ENCODE measurements around the gene CERS6. TPM values are rescaled to one million over a fixed set of nuclear protein-coding genes. Genes with fewer than 3 reads are reported as not detected.
A peak's percentile ranks its signal among the peaks of the same experiment; 100 is the strongest.

The CERS6 gene
- total and polyA plus RNA-seq, 2 experiments from 2014 or later: 7.4 to 35.0 TPM

GRCh38 chr2:168649562-168649961 is 193.5 kb downstream of the CERS6 start (continued):
- TF ChIP-seq REST (IDR thresholded peaks at IDR 0.05; ENCODE audit: unreplicated experiment): no peak
- no peak for TF ChIP-seq ZNF331 (CRISPR knock-in tag; IDR thresholded peaks at IDR 0.05; ENCODE audit: low read depth)
- no peak for TF ChIP-seq CTCF (conservative IDR thresholded peaks at IDR 0.05; ENCODE audit: low read depth in 2 of 2)
- TF ChIP-seq NANOG (IDR thresholded peaks at IDR 0.05; ENCODE audit: borderline replicate concordance): no peak

DNA sequence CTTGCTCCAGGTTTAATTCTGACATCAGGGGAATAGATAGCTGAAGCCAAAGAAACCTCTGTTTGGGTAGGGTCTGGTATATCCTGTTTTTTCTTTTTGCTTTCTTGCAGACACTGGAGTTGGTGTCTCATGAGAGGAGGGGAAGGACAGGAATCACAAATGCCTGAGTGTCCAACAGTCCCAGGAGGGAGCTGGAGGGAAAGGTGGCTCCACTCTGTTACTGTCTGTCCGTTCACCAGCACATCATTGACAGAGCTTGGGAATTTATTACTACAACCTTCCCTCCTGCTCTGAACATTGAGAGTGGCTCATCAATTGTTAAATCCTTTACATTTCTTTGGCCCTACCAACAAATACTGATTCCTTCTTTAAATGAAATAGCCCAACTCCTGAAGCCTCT is 194.1 kb downstream of the CERS6 start:
- peaks cover 33% of the 10 kb centered on the region for H3K79me2 ChIP-seq (replicated peaks; ENCODE audit: insufficient read depth)
- H3K36me3 Mint-ChIP-seq (ENCODE audit: low read depth): peaks cover 2% of the 10 kb centered on the region; the same call in 1 of the 3 replicates
- no peaks in the 10 kb centered on the region for H3K9me2 ChIP-seq (ENCODE audit: insufficient read depth)
- H3K4me3 ChIP-seq: no peak overlapping the region
- H3K27me3 ChIP-seq (ENCODE audit: insufficient read depth): no peaks in the 10 kb centered on the region
- no peak for DNase-seq (ENCODE audit: low spot score)
- peaks cover 15% of the 10 kb centered on the region for H3K4me1 Mint-ChIP-seq
- no peaks in the 10 kb centered on the region for H3K27me3 Mint-ChIP-seq (ENCODE audit: insufficient read depth, low read depth, poor library complexity)
- ATAC-seq: peak; percentile 23; the same call in 2 of the 3 replicates
- H3K27ac Mint-ChIP-seq: no peak overlapping the region
- no peaks in the 10 kb centered on the region for H3K36me3 ChIP-seq (ENCODE audit: insufficient read depth)
- no peak overlapping the region for H3K4me2 ChIP-seq
- H3K4me3 Mint-ChIP-seq: no peak overlapping the region
- H3K4me1 ChIP-seq (ENCODE audit: insufficient read depth): peaks cover 22% of the 10 kb centered on the region
- no peaks in the 10 kb centered on the region for H4K20me1 ChIP-seq (replicated peaks; ENCODE audit: insufficient read depth)
- H3K9me3 Mint-ChIP-seq: peaks cover 4% of the 10 kb centered on the region; the same call in 1 of the 3 replicates
- no peak overlapping the region for H2AFZ ChIP-seq
- no peaks in the 10 kb centered on the region for H3F3A ChIP-seq (replicated peaks; ENCODE audit: low read depth)
- no peak overlapping the region for H3K27ac ChIP-seq (ENCODE audit: low read depth)
- TF ChIP-seq ZNF331 (CRISPR knock-in tag; IDR thresholded peaks at IDR 0.05; ENCODE audit: low read depth) (no peak), CTCF (conservative IDR thresholded peaks at IDR 0.05; ENCODE audit: low read depth in 2 of 2) (no peak), EZH2 (IDR thresholded peaks at IDR 0.05; ENCODE audit: low read depth, unreplicated experiment) (no peak), EZH2phosphoT487 (IDR thresholded peaks at IDR 0.05; ENCODE audit: unreplicated experiment) (no peak), POLR2AphosphoS5 (IDR thresholded peaks at IDR 0.05; ENCODE audit: low read depth) (no peak), REST (IDR thresholded peaks at IDR 0.05; ENCODE audit: unreplicated experiment) (no peak), NANOG (IDR thresholded peaks at IDR 0.05; ENCODE audit: borderline replicate concordance) (no peak)
